SU-DHL-6 (cell line): ENCODE measurements around the gene KLK15.

Experiments used
- H2AFZ ChIP-seq: fragments of 200-600 bp; sonication (generic); 2 replicates; pipeline ENCODE4 v1.6.1; 2014; ENCODE audit warnings: low read depth, mild to moderate bottlenecking, moderate library complexity, mixed read lengths, antibody characterized with exemption, low read length; ENCODE audit not compliant: severe bottlenecking
- H3F3A ChIP-seq: fragments of 200-600 bp; shearing (Covaris generic); 2 replicates; pipeline ENCODE4 v1.6.0; 2016; ENCODE audit warnings: antibody characterized with exemption, mild to moderate bottlenecking; ENCODE audit not compliant: insufficient read depth
- H3K27ac ChIP-seq: fragments of 200-600 bp; sonication (generic); 2 replicates; pipeline ENCODE4 v1.5.1; 2016; ENCODE audit warnings: low read depth, mild to moderate bottlenecking, low read length, moderate library complexity, mixed read lengths
- H3K27me3 ChIP-seq: fragments of 200-600 bp; sonication (generic), shearing (Covaris generic); 2 replicates; pipeline ENCODE4 v1.6.0; 2014; ENCODE audit warnings: mild to moderate bottlenecking, low read length
- H3K36me3 ChIP-seq: fragments of 200-600 bp; sonication (generic); 2 replicates; pipeline ENCODE4 v1.6.1; 2014; ENCODE audit warnings: mild to moderate bottlenecking, low read length, mixed read lengths
- H3K4me2 ChIP-seq: fragments of 300-600, 200-600 bp; shearing (Covaris generic), sonication (generic); 2 replicates; pipeline ENCODE4 v1.6.0; 2014; ENCODE audit warnings: low read length, low read depth, mild to moderate bottlenecking; ENCODE audit not compliant: poor library complexity, severe bottlenecking
- H3K4me3 ChIP-seq: fragments of 200-600 bp; sonication (generic); 2 replicates; pipeline ENCODE4 v1.5.1; 2014; ENCODE audit warnings: antibody characterized with exemption, low read length, mild to moderate bottlenecking, mixed read lengths; ENCODE audit not compliant: insufficient read depth, poor library complexity, severe bottlenecking
- H3K79me2 ChIP-seq: fragments of 200-600 bp; sonication (generic); 2 replicates; pipeline ENCODE4 v1.6.1; 2014; ENCODE audit warnings: mild to moderate bottlenecking, low read length, moderate library complexity; ENCODE audit not compliant: insufficient read depth
- H3K9ac ChIP-seq: fragments of 200-600 bp; sonication (generic); 2 replicates; pipeline ENCODE4 v1.7.0; 2014; ENCODE audit warnings: mild to moderate bottlenecking, low read length
- H3K9me2 ChIP-seq: fragments of 200-600 bp; sonication (generic); replicated peaks from 2 replicates; pipeline ENCODE4 v1.6.1; 2014; ENCODE audit warnings: low read length; ENCODE audit not compliant: insufficient read depth
- H3K9me3 ChIP-seq: fragments of 200-600 bp; sonication (generic); 2 replicates; pipeline ENCODE4 v1.6.1; 2014; ENCODE audit warnings: low read length, mixed read lengths; ENCODE audit not compliant: insufficient read depth
- H4K20me1 ChIP-seq: fragments of 200-600 bp; sonication (generic); 2 replicates; pipeline ENCODE4 v1.6.1; 2014; ENCODE audit warnings: low read depth, mild to moderate bottlenecking, antibody characterized with exemption, low read length, moderate library complexity, mixed read lengths
- EZH2phosphoT487 ChIP-seq: fragments of 200-600 bp; sonication (generic), shearing (Covaris generic); conservative IDR thresholded peaks from 2 replicates; pipeline ENCODE4 v1.6.1; 2018; ENCODE audit warnings: mild to moderate bottlenecking, antibody characterized with exemption, low read length, moderate library complexity, mixed read lengths
- TF ChIP-seq, protein P1 (sequence below): fragments of 200-600 bp; sonication (generic); IDR thresholded peaks from one replicate; pipeline ENCODE4 v1.5.1; 2017; ENCODE audit warnings: antibody characterized with exemption, mild to moderate bottlenecking, low read length, moderate library complexity; ENCODE audit not compliant: insufficient read depth, poor library complexity, severe bottlenecking

KLK15 gene

DNA sequence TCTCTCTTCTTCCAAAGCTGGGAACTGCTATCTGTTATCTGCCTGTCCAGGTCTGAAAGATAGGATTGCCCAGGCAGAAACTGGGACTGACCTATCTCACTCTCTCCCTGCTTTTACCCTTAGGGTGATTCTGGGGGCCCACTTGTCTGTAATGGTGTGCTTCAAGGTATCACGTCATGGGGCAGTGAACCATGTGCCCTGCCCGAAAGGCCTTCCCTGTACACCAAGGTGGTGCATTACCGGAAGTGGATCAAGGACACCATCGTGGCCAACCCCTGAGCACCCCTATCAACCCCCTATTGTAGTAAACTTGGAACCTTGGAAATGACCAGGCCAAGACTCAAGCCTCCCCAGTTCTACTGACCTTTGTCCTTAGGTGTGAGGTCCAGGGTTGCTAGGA is 26.5 kb upstream of the KLK15 start:
- no peaks in the 10 kb centered on the region for H3K27me3 ChIP-seq
- no peak overlapping the region for H3K4me2 ChIP-seq
- H3K36me3 ChIP-seq, result no peaks in the 10 kb centered on the region
- TF ChIP-seq, protein P1, sequence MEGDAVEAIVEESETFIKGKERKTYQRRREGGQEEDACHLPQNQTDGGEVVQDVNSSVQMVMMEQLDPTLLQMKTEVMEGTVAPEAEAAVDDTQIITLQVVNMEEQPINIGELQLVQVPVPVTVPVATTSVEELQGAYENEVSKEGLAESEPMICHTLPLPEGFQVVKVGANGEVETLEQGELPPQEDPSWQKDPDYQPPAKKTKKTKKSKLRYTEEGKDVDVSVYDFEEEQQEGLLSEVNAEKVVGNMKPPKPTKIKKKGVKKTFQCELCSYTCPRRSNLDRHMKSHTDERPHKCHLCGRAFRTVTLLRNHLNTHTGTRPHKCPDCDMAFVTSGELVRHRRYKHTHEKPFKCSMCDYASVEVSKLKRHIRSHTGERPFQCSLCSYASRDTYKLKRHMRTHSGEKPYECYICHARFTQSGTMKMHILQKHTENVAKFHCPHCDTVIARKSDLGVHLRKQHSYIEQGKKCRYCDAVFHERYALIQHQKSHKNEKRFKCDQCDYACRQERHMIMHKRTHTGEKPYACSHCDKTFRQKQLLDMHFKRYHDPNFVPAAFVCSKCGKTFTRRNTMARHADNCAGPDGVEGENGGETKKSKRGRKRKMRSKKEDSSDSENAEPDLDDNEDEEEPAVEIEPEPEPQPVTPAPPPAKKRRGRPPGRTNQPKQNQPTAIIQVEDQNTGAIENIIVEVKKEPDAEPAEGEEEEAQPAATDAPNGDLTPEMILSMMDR, result no peak
- TF ChIP-seq EZH2phosphoT487, result no peak
- no peaks in the 10 kb centered on the region for H3K9me2 ChIP-seq
- no peak overlapping the region for H3K27ac ChIP-seq
- no peaks in the 10 kb centered on the region for H3K9me3 ChIP-seq
- H4K20me1 ChIP-seq, result no peaks in the 10 kb centered on the region
- H3K4me3 ChIP-seq, result no peak overlapping the region
- H3K9ac ChIP-seq, result no peak overlapping the region
- H2AFZ ChIP-seq, result no peak overlapping the region
- no peaks in the 10 kb centered on the region for H3F3A ChIP-seq
- no peaks in the 10 kb centered on the region for H3K79me2 ChIP-seq

- H3K4me3 ChIP-seq, result no peak overlapping the region
- TF ChIP-seq EZH2phosphoT487, result no peak
- TF ChIP-seq, protein P1, result no peak
- H3F3A ChIP-seq, result no peaks in the 10 kb centered on the region
- no peak overlapping the region for H3K4me2 ChIP-seq
- H3K79me2 ChIP-seq, result no peaks in the 10 kb centered on the region
- no peak overlapping the region for H2AFZ ChIP-seq
- H3K27me3 ChIP-seq, result no peaks in the 10 kb centered on the region
- H3K9me3 ChIP-seq, result no peaks in the 10 kb centered on the region
- no peak overlapping the region for H3K9ac ChIP-seq
- H3K36me3 ChIP-seq, result no peaks in the 10 kb centered on the region
- no peak overlapping the region for H3K27ac ChIP-seq
- H4K20me1 ChIP-seq, result no peaks in the 10 kb centered on the region
- H3K9me2 ChIP-seq, result no peaks in the 10 kb centered on the region
Measured at GRCh38 chr19:50858886-50859285, 25.5 kb upstream of the KLK15 start.

DNA sequence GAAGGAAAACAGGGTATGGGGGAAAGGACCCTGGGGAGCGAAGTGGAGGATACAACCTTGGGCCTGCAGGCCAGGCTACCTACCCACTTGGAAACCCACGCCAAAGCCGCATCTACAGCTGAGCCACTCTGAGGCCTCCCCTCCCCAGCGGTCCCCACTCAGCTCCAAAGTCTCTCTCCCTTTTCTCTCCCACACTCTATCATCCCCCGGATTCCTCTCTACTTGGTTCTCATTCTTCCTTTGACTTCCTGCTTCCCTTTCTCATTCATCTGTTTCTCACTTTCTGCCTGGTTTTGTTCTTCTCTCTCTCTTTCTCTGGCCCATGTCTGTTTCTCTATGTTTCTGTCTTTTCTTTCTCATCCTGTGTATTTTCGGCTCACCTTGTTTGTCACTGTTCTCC is 24.0 kb upstream of the KLK15 start:
- no peak overlapping the region for H3K9ac ChIP-seq
- no peak overlapping the region for H3K27ac ChIP-seq
- no peaks in the 10 kb centered on the region for H3K79me2 ChIP-seq
- no peaks in the 10 kb centered on the region for H3K9me2 ChIP-seq
- no peak overlapping the region for H3K4me3 ChIP-seq
- H2AFZ ChIP-seq, result no peak overlapping the region
- H3F3A ChIP-seq, result no peaks in the 10 kb centered on the region
- H3K9me3 ChIP-seq, result no peaks in the 10 kb centered on the region
- no peaks in the 10 kb centered on the region for H4K20me1 ChIP-seq
- no peaks in the 10 kb centered on the region for H3K27me3 ChIP-seq
- H3K36me3 ChIP-seq, result no peaks in the 10 kb centered on the region
- TF ChIP-seq, protein P1, result no peak
- TF ChIP-seq EZH2phosphoT487, result no peak
- no peak overlapping the region for H3K4me2 ChIP-seq
